Astrocyte of the cerebellum (primary cell): ENCODE results near the gene CSRP1.

Experiments used
- DNase-seq: peaks from one replicate; pipeline ENCODE4 v3.0.0-alpha.2; 2011; ENCODE audit warnings: low read depth
- H3K4me3 ChIP-seq: 2 replicates; pipeline ENCODE4 v1.5.1; 2011; ENCODE audit warnings: mild to moderate bottlenecking, low read depth, low read length, moderate library complexity
- CTCF ChIP-seq: IDR thresholded peaks from 2 replicates; pipeline ENCODE4 v1.5.1; 2012; ENCODE audit warnings: low read length, low read depth, moderate library complexity, mild to moderate bottlenecking; ENCODE audit errors: missing control alignments
- in situ Hi-C: cut with HindIII; loops from 2 replicates; pipeline ENCODE4 v1.10.0; 2017; ENCODE audit warnings: low sequenced_read_pairs

Gene CSRP1

GRCh38 chr1:201471772-201472171 is 35.2 kb downstream of the CSRP1 start:
- TF ChIP-seq CTCF, result no peak
- no peak overlapping the region for H3K4me3 ChIP-seq
- no peak for DNase-seq
- in situ Hi-C loops, result no loop called here

GRCh38 chr1:201470581-201470980 is 36.3 kb downstream of the CSRP1 start:
- in situ Hi-C loops, result no loop called here

GRCh38 chr1:201469645-201470074 is 37.3 kb downstream of the CSRP1 start:
- DNase-seq, result no peak
- TF ChIP-seq CTCF, result no peak
- H3K4me3 ChIP-seq, result peak overlapping the region; percentile 95
- in situ Hi-C loops, result no loop called here

More at GRCh38 chr1:201470581-201470980, 36.3 kb downstream of the CSRP1 start:
- H3K4me3 ChIP-seq, result no peak overlapping the region
- no peak for DNase-seq
- no peak for TF ChIP-seq CTCF

- no peak for TF ChIP-seq CTCF
Observed at GRCh38 chr1:201468844-201469644, 37.9 kb downstream of the CSRP1 start, which contains the start of gene PHLDA3. TSS of gene PHLDA3 (minus strand) at chr1:201469188. CDS start at chr1:201468786, 402 bp downstream.

GRCh38 chr1:201468501-201468843 is 38.5 kb downstream of the CSRP1 start:
- DNase-seq, result no peak
- peak overlapping the region; percentile 95 for H3K4me3 ChIP-seq
- no peak for TF ChIP-seq CTCF
- in situ Hi-C loops, result no loop called here

More at GRCh38 chr1:201468844-201469644, 37.9 kb downstream of the CSRP1 start, which contains the start of gene PHLDA3:
- in situ Hi-C loops, result no loop called here
- peak; percentile 59 for DNase-seq
- peak within 1 kb of the TSS; percentile 95 for H3K4me3 ChIP-seq

- in situ Hi-C loops, result no loop called here
- H3K4me3 ChIP-seq, result peak overlapping the region; percentile 95
- TF ChIP-seq CTCF, result no peak
- no peak for DNase-seq
Observed at GRCh38 chr1:201466492-201466891, 40.4 kb downstream of the CSRP1 start.
